ENCODE results near the gene SNX9. TPM values are rescaled to one million over a fixed set of nuclear protein-coding genes. Genes with fewer than 3 reads are reported as not detected.

SNX9 gene
- polyA plus RNA-seq, 1 donor from 2014 or later: 7.0 TPM

DNA sequence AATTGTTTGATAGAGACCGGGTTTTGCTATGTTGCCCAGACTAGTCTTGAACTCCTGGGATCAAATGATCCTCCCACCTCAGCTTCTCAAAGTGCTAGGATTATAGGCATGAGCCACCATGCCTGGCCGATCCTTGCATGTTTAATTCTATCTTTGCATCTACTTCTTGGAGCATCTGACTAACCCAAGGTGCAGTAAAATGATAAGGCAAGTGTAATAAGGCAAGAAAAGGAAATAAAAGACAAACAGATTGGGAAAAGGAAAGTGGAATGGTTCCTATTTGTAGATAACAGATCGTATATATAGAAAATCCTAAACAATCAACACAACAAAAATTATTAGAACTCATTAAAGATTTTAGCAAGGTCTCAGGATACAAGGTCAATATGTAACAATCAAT is 36.8 kb upstream of the SNX9 start:
- no peak overlapping the region for H3K27ac ChIP-seq (ENCODE audit: low read length)
- H2AFZ ChIP-seq (ENCODE audit: low read depth, low read length): no peak overlapping the region
- H3K27me3 ChIP-seq (ENCODE audit: insufficient read depth, low read depth, low read length): no peaks in the 10 kb centered on the region
- H4K20me1 ChIP-seq (ENCODE audit: insufficient read depth): no peaks in the 10 kb centered on the region
- H3K4me2 ChIP-seq (ENCODE audit: low read length): no peak overlapping the region
- no peaks in the 10 kb centered on the region for H3K36me3 ChIP-seq (ENCODE audit: insufficient read depth, low read length)
- H3K4me3 ChIP-seq (ENCODE audit: low read length): no peak overlapping the region
- H3F3A ChIP-seq (ENCODE audit: insufficient read depth, low read length, poor library complexity, severe bottlenecking): no peaks in the 10 kb centered on the region
- no peaks in the 10 kb centered on the region for H3K9me3 ChIP-seq (ENCODE audit: low read length)
- no peak overlapping the region for H3K9ac ChIP-seq (ENCODE audit: low read length)
- no peak for TF ChIP-seq POLR2AphosphoS5 (IDR thresholded peaks at IDR 0.05)
- no peak for TF ChIP-seq MXI1 (conservative IDR thresholded peaks at IDR 0.05; ENCODE audit: poor library complexity, severe bottlenecking)
- TF ChIP-seq, protein P1, sequence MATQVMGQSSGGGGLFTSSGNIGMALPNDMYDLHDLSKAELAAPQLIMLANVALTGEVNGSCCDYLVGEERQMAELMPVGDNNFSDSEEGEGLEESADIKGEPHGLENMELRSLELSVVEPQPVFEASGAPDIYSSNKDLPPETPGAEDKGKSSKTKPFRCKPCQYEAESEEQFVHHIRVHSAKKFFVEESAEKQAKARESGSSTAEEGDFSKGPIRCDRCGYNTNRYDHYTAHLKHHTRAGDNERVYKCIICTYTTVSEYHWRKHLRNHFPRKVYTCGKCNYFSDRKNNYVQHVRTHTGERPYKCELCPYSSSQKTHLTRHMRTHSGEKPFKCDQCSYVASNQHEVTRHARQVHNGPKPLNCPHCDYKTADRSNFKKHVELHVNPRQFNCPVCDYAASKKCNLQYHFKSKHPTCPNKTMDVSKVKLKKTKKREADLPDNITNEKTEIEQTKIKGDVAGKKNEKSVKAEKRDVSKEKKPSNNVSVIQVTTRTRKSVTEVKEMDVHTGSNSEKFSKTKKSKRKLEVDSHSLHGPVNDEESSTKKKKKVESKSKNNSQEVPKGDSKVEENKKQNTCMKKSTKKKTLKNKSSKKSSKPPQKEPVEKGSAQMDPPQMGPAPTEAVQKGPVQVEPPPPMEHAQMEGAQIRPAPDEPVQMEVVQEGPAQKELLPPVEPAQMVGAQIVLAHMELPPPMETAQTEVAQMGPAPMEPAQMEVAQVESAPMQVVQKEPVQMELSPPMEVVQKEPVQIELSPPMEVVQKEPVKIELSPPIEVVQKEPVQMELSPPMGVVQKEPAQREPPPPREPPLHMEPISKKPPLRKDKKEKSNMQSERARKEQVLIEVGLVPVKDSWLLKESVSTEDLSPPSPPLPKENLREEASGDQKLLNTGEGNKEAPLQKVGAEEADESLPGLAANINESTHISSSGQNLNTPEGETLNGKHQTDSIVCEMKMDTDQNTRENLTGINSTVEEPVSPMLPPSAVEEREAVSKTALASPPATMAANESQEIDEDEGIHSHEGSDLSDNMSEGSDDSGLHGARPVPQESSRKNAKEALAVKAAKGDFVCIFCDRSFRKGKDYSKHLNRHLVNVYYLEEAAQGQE (IDR thresholded peaks at IDR 0.05; ENCODE audit: borderline replicate concordance): no peak
- TF ChIP-seq EP300 (conservative IDR thresholded peaks at IDR 0.05; ENCODE audit: poor library complexity, severe bottlenecking): no peak
- TF ChIP-seq RAD21 (conservative IDR thresholded peaks at IDR 0.05): no peak
- TF ChIP-seq TAF1 (IDR thresholded peaks at IDR 0.05; ENCODE audit: low read depth): no peak
- TF ChIP-seq, protein P2, sequence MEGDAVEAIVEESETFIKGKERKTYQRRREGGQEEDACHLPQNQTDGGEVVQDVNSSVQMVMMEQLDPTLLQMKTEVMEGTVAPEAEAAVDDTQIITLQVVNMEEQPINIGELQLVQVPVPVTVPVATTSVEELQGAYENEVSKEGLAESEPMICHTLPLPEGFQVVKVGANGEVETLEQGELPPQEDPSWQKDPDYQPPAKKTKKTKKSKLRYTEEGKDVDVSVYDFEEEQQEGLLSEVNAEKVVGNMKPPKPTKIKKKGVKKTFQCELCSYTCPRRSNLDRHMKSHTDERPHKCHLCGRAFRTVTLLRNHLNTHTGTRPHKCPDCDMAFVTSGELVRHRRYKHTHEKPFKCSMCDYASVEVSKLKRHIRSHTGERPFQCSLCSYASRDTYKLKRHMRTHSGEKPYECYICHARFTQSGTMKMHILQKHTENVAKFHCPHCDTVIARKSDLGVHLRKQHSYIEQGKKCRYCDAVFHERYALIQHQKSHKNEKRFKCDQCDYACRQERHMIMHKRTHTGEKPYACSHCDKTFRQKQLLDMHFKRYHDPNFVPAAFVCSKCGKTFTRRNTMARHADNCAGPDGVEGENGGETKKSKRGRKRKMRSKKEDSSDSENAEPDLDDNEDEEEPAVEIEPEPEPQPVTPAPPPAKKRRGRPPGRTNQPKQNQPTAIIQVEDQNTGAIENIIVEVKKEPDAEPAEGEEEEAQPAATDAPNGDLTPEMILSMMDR (IDR thresholded peaks at IDR 0.05; ENCODE audit: poor library complexity, severe bottlenecking): no peak
- TF ChIP-seq EZH2 (IDR thresholded peaks at IDR 0.05; ENCODE audit: borderline replicate concordance, insufficient read depth, low read length, poor library complexity, severe bottlenecking): no peak
- no peak for TF ChIP-seq SMC3 (conservative IDR thresholded peaks at IDR 0.05; ENCODE audit: poor library complexity)
- no peaks in the 10 kb centered on the region for H3K9me2 ChIP-seq (ENCODE audit: insufficient read depth, low read length)
- no peaks in the 10 kb centered on the region for H3K79me2 ChIP-seq (replicated peaks; ENCODE audit: insufficient read depth, low read length)

DNA sequence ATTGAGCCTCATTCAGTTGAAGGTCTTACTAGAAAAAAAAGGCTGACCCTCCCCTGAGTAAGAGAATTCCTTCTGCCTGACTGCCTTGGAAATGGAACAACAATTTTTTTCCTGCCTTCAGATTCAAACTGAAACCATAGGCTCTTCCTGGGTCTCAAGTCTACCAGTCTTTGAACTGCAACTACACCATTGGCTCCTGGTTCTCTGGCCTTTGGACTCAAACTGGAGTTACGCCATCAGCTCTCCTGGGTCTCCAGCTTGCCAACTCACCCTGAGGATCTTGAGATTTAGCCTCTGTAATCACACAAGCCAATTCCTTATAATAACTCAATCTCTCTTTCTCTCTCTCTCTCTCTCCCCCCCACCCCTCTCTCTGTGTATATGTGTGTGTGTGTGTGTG is 36.0 kb upstream of the SNX9 start:
- H3F3A ChIP-seq (ENCODE audit: insufficient read depth, low read length, poor library complexity, severe bottlenecking): no peaks in the 10 kb centered on the region
- no peaks in the 10 kb centered on the region for H3K27me3 ChIP-seq (ENCODE audit: insufficient read depth, low read depth, low read length)
- no peak overlapping the region for H3K27ac ChIP-seq (ENCODE audit: low read length)
- TF ChIP-seq, protein P2 (IDR thresholded peaks at IDR 0.05; ENCODE audit: poor library complexity, severe bottlenecking): no peak
- TF ChIP-seq, protein P1 (IDR thresholded peaks at IDR 0.05; ENCODE audit: borderline replicate concordance): no peak
- TF ChIP-seq POLR2AphosphoS5 (IDR thresholded peaks at IDR 0.05) (no peak), TAF1 (IDR thresholded peaks at IDR 0.05; ENCODE audit: low read depth) (no peak), EZH2 (IDR thresholded peaks at IDR 0.05; ENCODE audit: borderline replicate concordance, insufficient read depth, low read length, poor library complexity, severe bottlenecking) (no peak), MXI1 (conservative IDR thresholded peaks at IDR 0.05; ENCODE audit: poor library complexity, severe bottlenecking) (no peak), EP300 (conservative IDR thresholded peaks at IDR 0.05; ENCODE audit: poor library complexity, severe bottlenecking) (no peak), SMC3 (conservative IDR thresholded peaks at IDR 0.05; ENCODE audit: poor library complexity) (no peak), RAD21 (conservative IDR thresholded peaks at IDR 0.05) (no peak)
- no peak overlapping the region for H3K4me2 ChIP-seq (ENCODE audit: low read length)
- H3K9ac ChIP-seq (ENCODE audit: low read length): no peak overlapping the region
- no peak overlapping the region for H3K4me3 ChIP-seq (ENCODE audit: low read length)
- no peaks in the 10 kb centered on the region for H3K9me2 ChIP-seq (ENCODE audit: insufficient read depth, low read length)
- H2AFZ ChIP-seq (ENCODE audit: low read depth, low read length): no peak overlapping the region
- H3K9me3 ChIP-seq (ENCODE audit: low read length): no peaks in the 10 kb centered on the region
- no peaks in the 10 kb centered on the region for H3K36me3 ChIP-seq (ENCODE audit: insufficient read depth, low read length)
- no peaks in the 10 kb centered on the region for H3K79me2 ChIP-seq (replicated peaks; ENCODE audit: insufficient read depth, low read length)
- H4K20me1 ChIP-seq (ENCODE audit: insufficient read depth): no peaks in the 10 kb centered on the region

Data from neural cell (in vitro differentiated cells).